Body of pancreas (tissue), 4 donors: Measurements from ENCODE around the gene CRIM1. TPM values are rescaled to one million over a fixed set of nuclear protein-coding genes. Genes with fewer than 3 reads are reported as not detected.

Source experiments
- ATAC-seq: fragments of 150-250 bp; one replicate; pipeline ENCODE4 v1.9.1; 2016
- DNase-seq, 4 donors: peaks; one replicate each; pipeline ENCODE4 v3.0.0-alpha.2; 2019
- H3K27ac ChIP-seq, 4 donors: fragments of 200-600 bp; sonication (generic); 1 replicate in 3 of 4; 2 replicates in 1 of 4; pipeline versions ENCODE4 v1.5.1 to v1.6.1; 2016 to 2019; ENCODE audit warnings: mild to moderate bottlenecking in 1 of 4, mixed read lengths in 1 of 4, moderate library complexity in 1 of 4
- H3K27me3 ChIP-seq, 2 donors: fragments of 200-600 bp; sonication (generic); one replicate each; pipeline ENCODE4 v1.6.0; 2016; ENCODE audit warnings: mild to moderate bottlenecking in 1 of 2
- H3K36me3 ChIP-seq, 2 donors: fragments of 200-600 bp; sonication (generic); replicated peaks in 1 of 2; 2 replicates each; pipeline ENCODE4 v1.5.1; 2016; ENCODE audit warnings: low read depth in 2 of 2; ENCODE audit not compliant: insufficient read depth in 1 of 2
- H3K4me1 ChIP-seq: fragments of 200-600 bp; sonication (generic); one replicate; pipeline ENCODE4 v1.6.0; 2016
- H3K4me3 ChIP-seq, 2 donors: fragments of 200-600 bp; sonication (generic); 1 replicate in 1 of 2; 2 replicates in 1 of 2; pipeline ENCODE4 v1.5.1; 2016 to 2019
- H3K9me3 ChIP-seq, 3 donors: fragments of 200-600 bp; sonication (generic); 1 replicate in 2 of 3; 2 replicates in 1 of 3; pipeline ENCODE4 v1.5.1; 2016
- POLR2A ChIP-seq, 3 donors: fragments of 450-650 bp; IDR thresholded peaks; one replicate each; pipeline ENCODE4 v1.6.1; 2016; ENCODE audit warnings: antibody characterized with exemption in 3 of 3, mild to moderate bottlenecking in 2 of 3
- WGBS, 2 donors: methylation state at CpG; one replicate each; pipeline ENCODE4 v1.1.5; 2017; 5-methylcytosine and 5-hydroxymethylcytosine counted together
- intact Hi-C: fragments of 100-400 bp; cut with DNase I; formaldehyde crosslinking; loops from one replicate; pipeline ENCODE4 v1.15.1; 2023
- total RNA-seq, 2 donors: library from RNA; depleted of rRNA; stranded (reverse); fragments of >200 nt; gene quantifications; one replicate each; pipeline ENCODE4 v1.1.0, GENCODE V29; 2016
- TF ChIP-seq, protein P1 (sequence below), 7 experiments: fragments of 450-650 bp in 4 of 7; fragments of 200-600 bp in 3 of 7; sonication (generic) in 3 of 7; IDR thresholded peaks; one replicate each; pipeline ENCODE4 v1.5.1; 2016 to 2019; ENCODE audit warnings: antibody characterized with exemption in 7 of 7

CRIM1 gene
- total RNA-seq, 2 donors from 2014 or later = 41.5 to 64.6 TPM

DNA sequence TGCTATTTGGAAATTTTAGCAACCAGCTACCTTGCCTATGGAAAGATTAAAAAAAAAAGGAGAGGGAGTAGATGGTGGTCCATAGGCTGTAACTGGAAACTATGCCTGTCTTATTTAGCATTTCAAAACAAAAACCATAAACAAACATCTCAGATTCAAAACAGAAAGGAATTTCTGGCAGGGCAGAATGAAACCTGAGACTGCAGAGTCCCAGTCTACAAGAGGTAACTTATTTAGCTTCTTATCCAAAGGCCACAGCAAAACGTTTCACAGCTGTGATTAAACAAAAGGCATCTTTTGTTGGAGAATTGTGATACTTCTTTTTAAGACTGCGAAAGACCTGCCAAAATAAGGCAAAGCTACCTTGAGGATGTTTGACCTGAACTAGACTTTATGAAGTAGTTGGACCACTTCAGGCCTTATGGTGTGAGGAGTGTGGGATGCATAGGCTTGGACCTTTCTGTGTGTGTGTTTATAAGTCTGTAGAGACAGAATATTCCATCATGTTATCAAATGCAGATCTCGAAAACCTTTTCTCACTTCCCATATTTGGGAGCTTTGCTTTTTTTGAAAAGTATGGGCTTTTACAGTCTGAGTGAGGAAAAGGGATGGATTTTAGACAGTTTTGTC lies 11.0 kb downstream of the CRIM1 start:
- WGBS, 2 donors = 43% methylated on average over 3 of the region's 3 CpGs

DNA sequence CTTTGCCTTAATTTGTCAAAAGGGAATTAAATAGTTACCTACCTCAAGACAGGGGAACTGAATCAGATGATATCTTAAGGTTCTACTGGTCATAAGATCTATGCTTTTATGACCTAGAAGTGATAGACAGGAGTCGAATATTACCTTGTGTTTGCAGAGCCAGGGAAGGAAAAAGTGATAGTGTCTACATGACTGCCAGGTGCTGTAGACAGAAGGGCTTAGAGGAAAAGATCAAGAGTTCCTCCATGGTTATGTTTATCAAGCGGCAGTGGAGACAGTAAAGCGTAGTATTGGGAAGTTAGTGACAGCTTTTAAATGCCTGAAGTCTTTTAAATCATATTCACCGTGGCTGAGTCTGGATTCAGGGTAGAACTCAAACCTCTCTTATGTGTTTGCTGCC lies 11.9 kb downstream of the CRIM1 start:
- DNase-seq = no peak
- TF ChIP-seq, protein P1, sequence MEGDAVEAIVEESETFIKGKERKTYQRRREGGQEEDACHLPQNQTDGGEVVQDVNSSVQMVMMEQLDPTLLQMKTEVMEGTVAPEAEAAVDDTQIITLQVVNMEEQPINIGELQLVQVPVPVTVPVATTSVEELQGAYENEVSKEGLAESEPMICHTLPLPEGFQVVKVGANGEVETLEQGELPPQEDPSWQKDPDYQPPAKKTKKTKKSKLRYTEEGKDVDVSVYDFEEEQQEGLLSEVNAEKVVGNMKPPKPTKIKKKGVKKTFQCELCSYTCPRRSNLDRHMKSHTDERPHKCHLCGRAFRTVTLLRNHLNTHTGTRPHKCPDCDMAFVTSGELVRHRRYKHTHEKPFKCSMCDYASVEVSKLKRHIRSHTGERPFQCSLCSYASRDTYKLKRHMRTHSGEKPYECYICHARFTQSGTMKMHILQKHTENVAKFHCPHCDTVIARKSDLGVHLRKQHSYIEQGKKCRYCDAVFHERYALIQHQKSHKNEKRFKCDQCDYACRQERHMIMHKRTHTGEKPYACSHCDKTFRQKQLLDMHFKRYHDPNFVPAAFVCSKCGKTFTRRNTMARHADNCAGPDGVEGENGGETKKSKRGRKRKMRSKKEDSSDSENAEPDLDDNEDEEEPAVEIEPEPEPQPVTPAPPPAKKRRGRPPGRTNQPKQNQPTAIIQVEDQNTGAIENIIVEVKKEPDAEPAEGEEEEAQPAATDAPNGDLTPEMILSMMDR (IDR thresholded peaks at IDR 0.05) = no peak
- no peak for TF ChIP-seq POLR2A (IDR thresholded peaks at IDR 0.05)
- Histone ChIP-seq H3K4me1 (peaks cover 39% of the 10 kb centered on the region), H3K27me3 (no peaks in the 10 kb centered on the region), H3K9me3 (no peaks in the 10 kb centered on the region), H3K36me3 (no peaks in the 10 kb centered on the region), H3K27ac (peak overlapping the region in 3 of 4 donors; percentile 52 to 76 (median 69)), H3K4me3 (no peak overlapping the region)
- ATAC-seq = no peak
- intact Hi-C loops = no loop called here
- 45 to 46% methylated on average over 4 of the region's 4 CpGs for WGBS, 2 donors

More for the DNA sequence above, 11.0 kb downstream of the CRIM1 start:
- peaks cover 42% of the 10 kb centered on the region for H3K4me1 ChIP-seq
- intact Hi-C loops = no loop called here
- H3K36me3 ChIP-seq = no peaks in the 10 kb centered on the region
- H3K27ac ChIP-seq = peak overlapping the region in 2 of 4 donors; percentile 69 to 76
- ATAC-seq = no peak
- H3K4me3 ChIP-seq = no peak overlapping the region
- no peaks in the 10 kb centered on the region for H3K27me3 ChIP-seq
- no peaks in the 10 kb centered on the region for H3K9me3 ChIP-seq
- no peak for DNase-seq
- TF ChIP-seq, protein P1 (IDR thresholded peaks at IDR 0.05) = no peak
- no peak for TF ChIP-seq POLR2A (IDR thresholded peaks at IDR 0.05)

DNA sequence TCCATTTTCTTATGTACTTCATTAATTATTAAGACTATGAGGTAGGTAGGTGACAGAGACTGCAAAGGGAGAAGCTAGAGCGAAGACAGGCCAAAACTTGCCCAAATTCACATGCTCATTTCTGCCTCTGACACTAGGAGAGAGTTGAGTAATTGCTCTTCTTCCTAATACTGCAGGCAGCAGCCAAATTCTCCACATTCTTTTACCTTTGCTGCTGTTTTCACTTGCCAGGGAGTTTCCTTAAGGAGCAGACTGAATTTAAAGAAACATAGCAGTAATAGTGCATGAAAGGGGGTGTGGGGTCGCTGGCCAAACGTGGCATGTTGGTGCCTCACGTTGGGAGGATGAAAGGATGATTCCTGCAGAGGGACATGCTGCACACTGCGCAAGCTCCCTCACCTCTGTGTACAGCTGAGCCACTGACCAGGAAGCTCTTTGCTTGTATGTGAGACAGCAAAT lies 12.3 kb downstream of the CRIM1 start:
- Histone ChIP-seq H3K27ac (peak overlapping the region in 3 of 4 donors; percentile 52 to 76 (median 69)), H3K27me3 (no peaks in the 10 kb centered on the region), H3K36me3 (no peaks in the 10 kb centered on the region), H3K4me1 (peaks cover 42% of the 10 kb centered on the region), H3K9me3 (no peaks in the 10 kb centered on the region), H3K4me3 (no peak overlapping the region)
- DNase-seq (peak in 1 of 4 donors; percentile 17), ATAC-seq (peak; percentile 48)
- 23 to 35% methylated on average over 5 of the region's 5 CpGs for WGBS, 2 donors
- intact Hi-C loops = no loop called here
- TF ChIP-seq, protein P1 (IDR thresholded peaks at IDR 0.05) = no peak
- no peak for TF ChIP-seq POLR2A (IDR thresholded peaks at IDR 0.05)

DNA sequence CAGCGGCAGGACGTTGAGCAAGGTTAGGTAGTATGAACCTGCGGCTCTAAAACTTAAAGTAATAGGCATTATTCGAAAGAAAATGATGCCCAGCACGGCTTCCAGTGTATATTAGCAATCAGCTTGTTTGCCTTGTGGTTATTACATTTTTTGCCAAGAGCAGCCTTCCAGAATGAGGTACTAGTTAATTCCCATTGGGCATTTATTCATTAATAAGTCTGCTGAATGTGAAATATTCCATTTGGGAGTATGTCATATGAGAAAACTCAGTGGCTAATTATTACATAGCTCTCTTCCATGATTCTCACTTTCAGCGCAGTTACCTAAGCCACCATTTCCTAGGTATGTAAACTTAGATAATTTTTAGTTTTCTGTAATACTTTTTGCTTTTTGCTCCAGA lies 12.9 kb downstream of the CRIM1 start:
- TF ChIP-seq, protein P1 (IDR thresholded peaks at IDR 0.05) = no peak
- TF ChIP-seq POLR2A (IDR thresholded peaks at IDR 0.05) = no peak
- ATAC-seq (peak; percentile 67), DNase-seq (no peak)
- Histone ChIP-seq H3K36me3 (no peaks in the 10 kb centered on the region), H3K4me3 (no peak overlapping the region), H3K4me1 (peaks cover 47% of the 10 kb centered on the region), H3K27ac (peak overlapping the region in 3 of 4 donors; percentile 52 to 76 (median 69)), H3K27me3 (no peaks in the 10 kb centered on the region), H3K9me3 (no peaks in the 10 kb centered on the region)
- 36 to 49% methylated on average over 6 of the region's 6 CpGs for WGBS, 2 donors
- intact Hi-C loops = no loop called here

DNA sequence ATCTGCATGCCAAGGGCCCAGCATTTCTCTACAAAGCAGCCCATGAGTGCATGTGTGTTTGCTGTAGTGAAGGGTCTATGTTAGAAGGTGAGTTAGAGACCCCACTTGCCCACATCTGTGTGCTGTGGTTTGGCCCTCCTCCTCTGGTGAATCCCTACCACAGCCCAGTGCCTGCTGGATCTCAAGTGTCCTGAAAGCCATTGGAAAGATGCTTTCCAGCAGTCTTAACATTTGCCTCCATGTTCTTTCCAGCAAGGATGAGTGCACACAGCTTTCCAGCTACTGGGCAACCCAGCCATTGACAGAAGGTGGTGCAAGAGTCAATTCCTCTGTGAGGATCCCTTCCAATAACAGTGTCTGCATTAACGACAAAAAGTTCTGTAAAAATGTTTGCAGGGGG lies 13.6 kb downstream of the CRIM1 start:
- Histone ChIP-seq H3K27me3 (no peaks in the 10 kb centered on the region), H3K4me3 (no peak overlapping the region), H3K4me1 (peaks cover 53% of the 10 kb centered on the region), H3K27ac (peak overlapping the region in 3 of 4 donors; percentile 52 to 76 (median 69)), H3K9me3 (no peaks in the 10 kb centered on the region), H3K36me3 (no peaks in the 10 kb centered on the region)
- no peak for ATAC-seq
- intact Hi-C loops = no loop called here
- WGBS, 2 donors = 58 to 65% methylated on average over 1 of the region's 1 CpG
- no peak for DNase-seq
- TF ChIP-seq, protein P1 (IDR thresholded peaks at IDR 0.05) = no peak
- TF ChIP-seq POLR2A (IDR thresholded peaks at IDR 0.05) = no peak
